ENCODE data around the gene SOX5.

The SOX5 gene

GRCh38 chr12:23921099-23921856 lies 28.2 kb downstream of the SOX5 start:
- WGBS: 88% methylated on average over 5 of the region's 5 CpGs
- H3K4me1 ChIP-seq (ENCODE audit: control insufficient read depth, insufficient read depth, low read depth, low read length): no peaks in the 10 kb centered on the region

DNA sequence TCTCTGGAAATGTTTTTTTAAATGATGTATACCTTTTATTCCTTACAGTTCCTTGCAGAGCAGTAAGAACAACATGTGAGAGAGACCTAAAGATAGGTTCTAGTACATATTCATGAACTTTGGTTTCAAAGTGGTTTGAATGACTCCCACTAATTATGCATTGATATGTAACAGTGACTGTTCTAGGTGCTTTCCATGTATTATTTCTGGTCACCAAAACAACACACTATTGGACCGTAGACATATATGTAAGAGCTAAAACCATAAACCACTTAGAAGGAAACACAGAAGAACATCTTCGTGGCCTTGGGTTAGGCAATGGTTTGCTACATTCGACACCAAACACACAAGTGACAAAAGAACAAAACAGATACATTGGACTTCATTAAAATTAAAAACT lies 37.9 kb downstream of the SOX5 start:
- Histone ChIP-seq H2BK120ac (ENCODE audit: low read depth, low read length) (no peak overlapping the region), H3K36me3 (ENCODE audit: control insufficient read depth in 1 of 2, insufficient read depth in 2 of 2, low read depth in 1 of 2, low read length in 2 of 2) (no peaks in the 10 kb centered on the region), H2AFZ (ENCODE audit: low read depth, low read length) (no peak overlapping the region), H3K9ac (ENCODE audit: low read length) (no peak overlapping the region), H3K14ac (ENCODE audit: low read length in 2 of 2) (no peak overlapping the region), H4K91ac (ENCODE audit: low read length) (no peak overlapping the region), H3K18ac (ENCODE audit: low read depth in 1 of 2, low read length in 2 of 2) (no peak overlapping the region), H2BK15ac (ENCODE audit: low read depth, poor library complexity, severe bottlenecking) (no peak overlapping the region), H3K4me3 (ENCODE audit: insufficient read depth in 1 of 2, low read depth in 1 of 2, low read length in 2 of 2) (no peak overlapping the region), H3K27ac (ENCODE audit: low read length, poor library complexity, severe bottlenecking) (no peak overlapping the region), H3K23ac (ENCODE audit: low read length in 2 of 2) (no peak overlapping the region), H2AK5ac (ENCODE audit: low read length, severe bottlenecking) (no peak overlapping the region), H3K4me2 (ENCODE audit: low read length, poor library complexity, severe bottlenecking) (no peak overlapping the region), H2BK12ac (ENCODE audit: low read length in 2 of 2) (no peak overlapping the region), H3K9me3 (ENCODE audit: control insufficient read depth, low read length) (no peaks in the 10 kb centered on the region), H3K4me1 (ENCODE audit: control insufficient read depth, insufficient read depth, low read depth, low read length) (no peaks in the 10 kb centered on the region), H3K4ac (ENCODE audit: low read depth in 1 of 2, low read length in 2 of 2) (no peak overlapping the region), H2BK5ac (ENCODE audit: low read depth, low read length, poor library complexity, severe bottlenecking) (no peak overlapping the region), H3K27me3 (ENCODE audit: control insufficient read depth in 1 of 2, insufficient read depth in 1 of 2, low read length in 2 of 2) (no peaks in the 10 kb centered on the region), H3K79me1 (replicated peaks; ENCODE audit: low read length, poor library complexity, severe bottlenecking) (no peaks in the 10 kb centered on the region), H4K8ac (ENCODE audit: low read length) (no peak overlapping the region)
- no peak for DNase-seq
- WGBS: 87% methylated on average over 3 of the region's 3 CpGs

More at GRCh38 chr12:23921099-23921856, 28.2 kb downstream of the SOX5 start:
- Histone ChIP-seq H2BK120ac (ENCODE audit: low read depth, low read length) (peak overlapping the region; percentile 34), H3K9me3 (ENCODE audit: control insufficient read depth, low read length) (no peaks in the 10 kb centered on the region), H3K18ac (ENCODE audit: low read depth in 1 of 2, low read length in 2 of 2) (no peak overlapping the region), H4K91ac (ENCODE audit: low read length) (no peak overlapping the region), H3K4me2 (ENCODE audit: low read length, poor library complexity, severe bottlenecking) (no peak overlapping the region), H3K79me1 (replicated peaks; ENCODE audit: low read length, poor library complexity, severe bottlenecking) (no peaks in the 10 kb centered on the region), H3K36me3 (ENCODE audit: control insufficient read depth in 1 of 2, insufficient read depth in 2 of 2, low read depth in 1 of 2, low read length in 2 of 2) (no peaks in the 10 kb centered on the region), H3K9ac (ENCODE audit: low read length) (peak overlapping the region; percentile 42), H3K27me3 (ENCODE audit: control insufficient read depth in 1 of 2, insufficient read depth in 1 of 2, low read length in 2 of 2) (no peaks in the 10 kb centered on the region), H3K23ac (ENCODE audit: low read length in 2 of 2) (no peak overlapping the region), H3K14ac (ENCODE audit: low read length in 2 of 2) (no peak overlapping the region), H2AFZ (ENCODE audit: low read depth, low read length) (no peak overlapping the region), H3K4me3 (ENCODE audit: insufficient read depth in 1 of 2, low read depth in 1 of 2, low read length in 2 of 2) (no peak overlapping the region), H2AK5ac (ENCODE audit: low read length, severe bottlenecking) (no peak overlapping the region), H2BK15ac (ENCODE audit: low read depth, poor library complexity, severe bottlenecking) (no peak overlapping the region), H4K8ac (ENCODE audit: low read length) (no peak overlapping the region), H2BK12ac (ENCODE audit: low read length in 2 of 2) (no peak overlapping the region), H3K27ac (ENCODE audit: low read length, poor library complexity, severe bottlenecking) (no peak overlapping the region), H3K4ac (ENCODE audit: low read depth in 1 of 2, low read length in 2 of 2) (no peak overlapping the region), H2BK5ac (ENCODE audit: low read depth, low read length, poor library complexity, severe bottlenecking) (no peak overlapping the region)
- DNase-seq: no peak

DNA sequence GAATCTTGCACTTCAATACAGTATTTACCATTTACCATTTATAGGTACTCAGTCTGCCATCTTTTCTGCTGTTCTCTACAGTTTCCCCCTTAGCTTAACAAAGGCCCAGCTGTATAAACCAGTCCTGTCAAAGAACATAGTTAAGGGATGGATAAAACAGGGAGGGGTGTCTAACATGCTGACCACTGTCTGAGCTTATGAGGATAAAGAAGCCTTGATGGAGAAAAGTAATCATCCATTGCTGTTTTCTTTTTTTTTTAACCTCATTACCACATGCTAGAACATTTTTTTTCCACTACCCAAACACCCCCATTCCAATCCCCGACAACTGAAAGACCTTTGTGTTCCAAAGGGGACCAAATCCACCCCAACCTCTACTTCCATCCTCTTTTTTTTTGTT lies 39.9 kb downstream of the SOX5 start:
- H3K23ac ChIP-seq (ENCODE audit: low read length in 2 of 2): no peak overlapping the region
- no peak overlapping the region for H3K4me3 ChIP-seq (ENCODE audit: insufficient read depth in 1 of 2, low read depth in 1 of 2, low read length in 2 of 2)
- H2AK5ac ChIP-seq (ENCODE audit: low read length, severe bottlenecking): no peak overlapping the region
- no peak for DNase-seq
- H3K79me1 ChIP-seq (replicated peaks; ENCODE audit: low read length, poor library complexity, severe bottlenecking): no peaks in the 10 kb centered on the region
- H4K91ac ChIP-seq (ENCODE audit: low read length): no peak overlapping the region
- no peak overlapping the region for H2AFZ ChIP-seq (ENCODE audit: low read depth, low read length)
- H2BK12ac ChIP-seq (ENCODE audit: low read length in 2 of 2): no peak overlapping the region
- no peak overlapping the region for H3K9ac ChIP-seq (ENCODE audit: low read length)
- no peak overlapping the region for H3K14ac ChIP-seq (ENCODE audit: low read length in 2 of 2)
- H3K9me3 ChIP-seq (ENCODE audit: control insufficient read depth, low read length): no peaks in the 10 kb centered on the region
- H2BK120ac ChIP-seq (ENCODE audit: low read depth, low read length): no peak overlapping the region
- no peaks in the 10 kb centered on the region for H3K4me1 ChIP-seq (ENCODE audit: control insufficient read depth, insufficient read depth, low read depth, low read length)
- H3K4ac ChIP-seq (ENCODE audit: low read depth in 1 of 2, low read length in 2 of 2): no peak overlapping the region
- H3K27me3 ChIP-seq (ENCODE audit: control insufficient read depth in 1 of 2, insufficient read depth in 1 of 2, low read length in 2 of 2): no peaks in the 10 kb centered on the region
- no peak overlapping the region for H4K8ac ChIP-seq (ENCODE audit: low read length)
- no peak overlapping the region for H3K4me2 ChIP-seq (ENCODE audit: low read length, poor library complexity, severe bottlenecking)
- no CpG with 5 or more reads among the region's 1 CpG for WGBS
- no peaks in the 10 kb centered on the region for H3K36me3 ChIP-seq (ENCODE audit: control insufficient read depth in 1 of 2, insufficient read depth in 2 of 2, low read depth in 1 of 2, low read length in 2 of 2)
- H3K18ac ChIP-seq (ENCODE audit: low read depth in 1 of 2, low read length in 2 of 2): no peak overlapping the region
- H3K27ac ChIP-seq (ENCODE audit: low read length, poor library complexity, severe bottlenecking): no peak overlapping the region
- no peak overlapping the region for H2BK5ac ChIP-seq (ENCODE audit: low read depth, low read length, poor library complexity, severe bottlenecking)
- no peak overlapping the region for H2BK15ac ChIP-seq (ENCODE audit: low read depth, poor library complexity, severe bottlenecking)

GRCh38 chr12:23906329-23906728 lies 43.1 kb downstream of the SOX5 start:
- Histone ChIP-seq H2BK5ac (ENCODE audit: low read depth, low read length, poor library complexity, severe bottlenecking) (no peak overlapping the region), H3K4ac (ENCODE audit: low read depth in 1 of 2, low read length in 2 of 2) (no peak overlapping the region), H3K4me3 (ENCODE audit: insufficient read depth in 1 of 2, low read depth in 1 of 2, low read length in 2 of 2) (no peak overlapping the region), H3K23ac (ENCODE audit: low read length in 2 of 2) (no peak overlapping the region), H3K18ac (ENCODE audit: low read depth in 1 of 2, low read length in 2 of 2) (peak overlapping the region in 1 of 2 experiments; percentile 62), H3K36me3 (ENCODE audit: control insufficient read depth in 1 of 2, insufficient read depth in 2 of 2, low read depth in 1 of 2, low read length in 2 of 2) (no peaks in the 10 kb centered on the region), H3K4me1 (ENCODE audit: control insufficient read depth, insufficient read depth, low read depth, low read length) (no peaks in the 10 kb centered on the region), H2BK15ac (ENCODE audit: low read depth, poor library complexity, severe bottlenecking) (no peak overlapping the region), H3K9ac (ENCODE audit: low read length) (no peak overlapping the region), H2AFZ (ENCODE audit: low read depth, low read length) (no peak overlapping the region), H2BK12ac (ENCODE audit: low read length in 2 of 2) (no peak overlapping the region), H4K8ac (ENCODE audit: low read length) (no peak overlapping the region), H3K4me2 (ENCODE audit: low read length, poor library complexity, severe bottlenecking) (no peak overlapping the region), H2AK5ac (ENCODE audit: low read length, severe bottlenecking) (no peak overlapping the region), H3K27me3 (ENCODE audit: control insufficient read depth in 1 of 2, insufficient read depth in 1 of 2, low read length in 2 of 2) (no peaks in the 10 kb centered on the region), H3K27ac (ENCODE audit: low read length, poor library complexity, severe bottlenecking) (no peak overlapping the region), H2BK120ac (ENCODE audit: low read depth, low read length) (no peak overlapping the region), H3K14ac (ENCODE audit: low read length in 2 of 2) (no peak overlapping the region), H4K91ac (ENCODE audit: low read length) (no peak overlapping the region), H3K9me3 (ENCODE audit: control insufficient read depth, low read length) (no peaks in the 10 kb centered on the region), H3K79me1 (replicated peaks; ENCODE audit: low read length, poor library complexity, severe bottlenecking) (no peaks in the 10 kb centered on the region)
- WGBS: 45% methylated on average over 5 of the region's 6 CpGs
- peak; percentile 84 for DNase-seq
